Measurements from ENCODE around the gene EXD3. TPM values are rescaled to one million over a fixed set of nuclear protein-coding genes. Genes with fewer than 3 reads are reported as not detected.

EXD3 gene
- total and polyA plus RNA-seq, 4 donors = 8.6 to 30.5 (median 19.5) TPM

DNA sequence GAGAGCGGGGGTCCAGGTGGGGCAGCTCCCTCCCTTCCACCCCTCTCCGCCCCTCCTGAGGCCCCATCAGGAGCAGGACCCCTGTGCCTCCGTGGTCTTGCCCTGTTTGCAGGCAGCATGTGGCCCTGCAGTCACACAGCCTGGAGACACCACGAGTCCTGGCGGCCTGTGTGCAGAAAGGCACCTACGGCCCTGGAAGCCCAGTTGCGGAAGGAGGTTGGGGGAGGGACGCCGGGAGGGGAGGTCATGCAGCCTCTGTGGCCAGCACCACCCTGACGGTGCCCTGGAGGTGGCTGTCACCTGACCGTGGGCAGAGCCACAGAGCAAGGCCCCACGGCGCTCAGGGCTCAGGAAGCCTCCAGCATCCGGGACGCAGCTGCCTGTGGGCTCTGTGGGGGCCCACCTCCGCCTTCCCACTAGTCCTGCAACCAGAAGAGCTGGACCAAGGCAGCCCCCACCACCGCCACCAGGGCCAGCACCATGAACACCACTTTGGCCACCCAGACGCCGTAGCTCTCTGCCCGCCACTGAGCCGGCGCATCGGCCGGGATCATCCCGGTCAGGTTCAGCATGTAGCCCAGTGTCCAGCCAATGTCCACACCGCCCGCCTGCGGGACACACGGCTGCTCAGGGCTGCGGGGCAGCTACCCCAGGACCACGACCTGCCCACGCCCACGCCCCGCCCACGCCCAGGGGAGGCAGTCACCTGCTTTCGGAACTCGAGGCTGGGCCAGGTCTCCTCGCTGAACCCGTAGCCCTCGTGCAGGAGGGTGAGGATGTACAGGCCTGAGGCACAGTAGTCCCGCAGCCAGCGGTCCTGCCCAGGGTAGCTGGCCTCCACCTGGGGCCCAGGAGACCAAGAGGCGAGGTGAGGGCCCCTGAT is 11.8 kb upstream of the EXD3 start:
- 70 to 81% methylated on average over 41 to 43 of the region's 43 CpGs for WGBS, 2 donors
- no peak overlapping the region for H3K4me3 ChIP-seq
- ATAC-seq (ENCODE audit: insufficient read depth, low FRiP score) (no peak), DNase-seq (no peak)
- H3K4me1 ChIP-seq (ENCODE audit: control insufficient read depth in 5 of 5, insufficient read depth in 5 of 5, low read length in 5 of 5) = peaks cover 0 to 8% (median 0%) of the 10 kb centered on the region in 5 donors
- H3K9me3 ChIP-seq (ENCODE audit: control insufficient read depth in 4 of 4, insufficient read depth in 3 of 4, low read length in 3 of 4) = no peaks in the 10 kb centered on the region
- no peak overlapping the region for H3K9ac ChIP-seq (ENCODE audit: insufficient read depth in 1 of 2, low read length in 2 of 2)
- no peaks in the 10 kb centered on the region for H3K27me3 ChIP-seq (ENCODE audit: control insufficient read depth in 3 of 3, insufficient read depth in 3 of 3, low read length in 2 of 3)
- TF ChIP-seq, protein P1, sequence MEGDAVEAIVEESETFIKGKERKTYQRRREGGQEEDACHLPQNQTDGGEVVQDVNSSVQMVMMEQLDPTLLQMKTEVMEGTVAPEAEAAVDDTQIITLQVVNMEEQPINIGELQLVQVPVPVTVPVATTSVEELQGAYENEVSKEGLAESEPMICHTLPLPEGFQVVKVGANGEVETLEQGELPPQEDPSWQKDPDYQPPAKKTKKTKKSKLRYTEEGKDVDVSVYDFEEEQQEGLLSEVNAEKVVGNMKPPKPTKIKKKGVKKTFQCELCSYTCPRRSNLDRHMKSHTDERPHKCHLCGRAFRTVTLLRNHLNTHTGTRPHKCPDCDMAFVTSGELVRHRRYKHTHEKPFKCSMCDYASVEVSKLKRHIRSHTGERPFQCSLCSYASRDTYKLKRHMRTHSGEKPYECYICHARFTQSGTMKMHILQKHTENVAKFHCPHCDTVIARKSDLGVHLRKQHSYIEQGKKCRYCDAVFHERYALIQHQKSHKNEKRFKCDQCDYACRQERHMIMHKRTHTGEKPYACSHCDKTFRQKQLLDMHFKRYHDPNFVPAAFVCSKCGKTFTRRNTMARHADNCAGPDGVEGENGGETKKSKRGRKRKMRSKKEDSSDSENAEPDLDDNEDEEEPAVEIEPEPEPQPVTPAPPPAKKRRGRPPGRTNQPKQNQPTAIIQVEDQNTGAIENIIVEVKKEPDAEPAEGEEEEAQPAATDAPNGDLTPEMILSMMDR (IDR thresholded peaks at IDR 0.05; ENCODE audit: control extremely low read depth, extremely low read depth) = no peak
- H3K27ac ChIP-seq (ENCODE audit: low read depth in 1 of 2, low read length in 1 of 2) = no peak overlapping the region
- H3K36me3 ChIP-seq (ENCODE audit: control insufficient read depth in 4 of 4, insufficient read depth in 4 of 4, low read length in 4 of 4) = no peaks in the 10 kb centered on the region

DNA sequence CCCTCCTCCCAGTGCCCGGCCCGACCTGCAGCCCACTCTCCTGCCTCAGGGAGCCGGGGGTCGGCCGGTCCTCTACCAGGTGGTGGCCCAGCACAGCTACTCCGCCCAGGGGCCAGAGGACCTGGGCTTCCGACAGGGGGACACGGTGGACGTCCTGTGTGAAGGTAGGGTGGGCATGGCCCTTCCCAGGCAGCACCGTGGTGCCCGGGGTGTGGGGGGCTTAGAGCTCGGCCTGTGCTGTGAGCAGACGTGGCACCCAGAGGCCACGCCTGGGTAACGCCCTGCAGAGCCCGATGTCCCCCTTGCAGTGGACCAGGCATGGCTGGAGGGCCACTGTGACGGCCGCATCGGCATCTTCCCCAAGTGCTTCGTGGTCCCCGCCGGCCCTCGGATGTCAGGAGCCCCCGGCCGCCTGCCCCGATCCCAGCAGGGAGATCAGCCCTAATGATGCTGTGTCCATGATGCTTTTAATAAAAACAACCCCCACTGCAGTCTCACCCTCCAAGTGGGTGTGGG is 11.0 kb upstream of the EXD3 start:
- Histone ChIP-seq H3K9ac (ENCODE audit: insufficient read depth in 1 of 2, low read length in 2 of 2) (no peak overlapping the region), H3K27me3 (ENCODE audit: control insufficient read depth in 3 of 3, insufficient read depth in 3 of 3, low read length in 2 of 3) (no peaks in the 10 kb centered on the region), H3K4me1 (ENCODE audit: control insufficient read depth in 5 of 5, insufficient read depth in 5 of 5, low read length in 5 of 5) (peaks cover 0 to 8% (median 0%) of the 10 kb centered on the region in 5 donors), H3K27ac (ENCODE audit: low read depth in 1 of 2, low read length in 1 of 2) (no peak overlapping the region), H3K4me3 (no peak overlapping the region), H3K36me3 (ENCODE audit: control insufficient read depth in 4 of 4, insufficient read depth in 4 of 4, low read length in 4 of 4) (no peaks in the 10 kb centered on the region), H3K9me3 (ENCODE audit: control insufficient read depth in 4 of 4, insufficient read depth in 3 of 4, low read length in 3 of 4) (no peaks in the 10 kb centered on the region)
- TF ChIP-seq, protein P1 (IDR thresholded peaks at IDR 0.05; ENCODE audit: control extremely low read depth, extremely low read depth) = no peak
- ATAC-seq (ENCODE audit: insufficient read depth, low FRiP score) = no peak
- no peak for DNase-seq
- WGBS, 2 donors = 90 to 91% methylated on average over 26 of the region's 26 CpGs

DNA sequence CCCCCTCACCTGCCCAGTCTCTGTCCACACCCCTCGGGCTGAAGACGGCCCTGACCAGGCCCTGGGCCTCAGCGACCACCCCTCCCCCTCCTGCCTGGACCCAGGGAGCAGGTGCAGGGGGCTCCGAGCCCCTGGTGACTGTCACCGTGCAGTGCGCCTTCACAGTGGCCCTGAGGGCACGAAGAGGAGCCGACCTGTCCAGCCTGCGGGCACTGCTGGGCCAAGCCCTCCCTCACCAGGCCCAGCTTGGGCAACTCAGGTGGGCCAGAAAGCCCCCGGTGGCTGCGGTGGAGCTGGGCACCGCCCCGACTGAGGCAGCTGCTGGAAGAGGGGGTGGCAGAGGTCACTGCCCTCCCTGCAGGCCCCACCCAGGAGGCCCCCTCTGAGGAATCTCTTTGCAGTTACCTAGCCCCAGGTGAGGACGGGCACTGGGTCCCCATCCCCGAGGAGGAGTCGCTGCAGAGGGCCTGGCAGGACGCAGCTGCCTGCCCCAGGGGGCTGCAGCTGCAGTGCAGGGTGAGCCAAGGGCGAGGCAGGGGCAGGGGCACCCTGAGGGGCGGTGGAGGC is 10.5 kb upstream of the EXD3 start:
- Histone ChIP-seq H3K27ac (ENCODE audit: low read depth in 1 of 2, low read length in 1 of 2) (no peak overlapping the region), H3K27me3 (ENCODE audit: control insufficient read depth in 3 of 3, insufficient read depth in 3 of 3, low read length in 2 of 3) (no peaks in the 10 kb centered on the region), H3K4me1 (ENCODE audit: control insufficient read depth in 5 of 5, insufficient read depth in 5 of 5, low read length in 5 of 5) (peaks cover 0 to 8% (median 0%) of the 10 kb centered on the region in 5 donors), H3K4me3 (no peak overlapping the region), H3K36me3 (ENCODE audit: control insufficient read depth in 4 of 4, insufficient read depth in 4 of 4, low read length in 4 of 4) (no peaks in the 10 kb centered on the region), H3K9me3 (ENCODE audit: control insufficient read depth in 4 of 4, insufficient read depth in 3 of 4, low read length in 3 of 4) (no peaks in the 10 kb centered on the region), H3K9ac (ENCODE audit: insufficient read depth in 1 of 2, low read length in 2 of 2) (no peak overlapping the region)
- ATAC-seq (ENCODE audit: insufficient read depth, low FRiP score) (no peak), DNase-seq (no peak)
- WGBS, 2 donors = 87 to 92% methylated on average over 18 to 19 of the region's 19 CpGs
- TF ChIP-seq, protein P1 (IDR thresholded peaks at IDR 0.05; ENCODE audit: control extremely low read depth, extremely low read depth) = no peak

Data from lung (tissue), 12 donors.